Fibroblast of villous mesenchyme (primary cell): ENCODE data around the gene ARHGAP19. TPM values are rescaled to one million over a fixed set of nuclear protein-coding genes. Genes with fewer than 3 reads are reported as not detected.

ENCODE experiments used
- DNase-seq: peaks from one replicate; pipeline ENCODE4 v3.0.0-alpha.2; 2010; ENCODE audit warnings: low read depth
- H3K4me3 ChIP-seq: 2 replicates; pipeline ENCODE4 v1.5.1; 2011; ENCODE audit warnings: low read depth, mild to moderate bottlenecking, low read length
- CTCF ChIP-seq: IDR thresholded peaks from 2 replicates; pipeline ENCODE4 v1.5.1; 2012; ENCODE audit warnings: low read depth, mild to moderate bottlenecking, low read length; ENCODE audit not compliant: insufficient read depth
- total RNA-seq: library from RNA; depleted of rRNA; stranded (reverse); fragments of >200 nt; gene quantifications from 2 replicates; pipeline ENCODE4 v1.2.3, GENCODE V29; 2012

ARHGAP19 gene
- total RNA-seq, 1 donor = 13.4 TPM

- no peak for DNase-seq
- H3K4me3 ChIP-seq = peak overlapping the region; percentile 30
- no peak for TF ChIP-seq CTCF
These were observed 28.8 kb upstream of the ARHGAP19 start for GRCh38 chr10:97321032-97321803.

GRCh38 chr10:97320480-97321031, 28.1 kb upstream of the ARHGAP19 start:
- no peak for TF ChIP-seq CTCF
- H3K4me3 ChIP-seq = peak overlapping the region; percentile 84
- no peak for DNase-seq

GRCh38 chr10:97319671-97320479, 27.4 kb upstream of the ARHGAP19 start:
- H3K4me3 ChIP-seq = peak overlapping the region; percentile 84
- DNase-seq = no peak

GRCh38 chr10:97318772-97319651, 26.6 kb upstream of the ARHGAP19 start, which contains the start of gene FRAT1:
Gene FRAT1 (plus strand): TSS chr10:97319271. CDS start chr10:97319454, 183 bp downstream.
- peak; percentile 94 for DNase-seq
- peak within 1 kb of the TSS; percentile 84 for H3K4me3 ChIP-seq
- TF ChIP-seq CTCF = no peak

More at GRCh38 chr10:97319671-97320479, 27.4 kb upstream of the ARHGAP19 start:
- TF ChIP-seq CTCF = no peak

- no peak overlapping the region for H3K4me3 ChIP-seq
- TF ChIP-seq CTCF = no peak
- no peak for DNase-seq
These were observed 22.2 kb upstream of the ARHGAP19 start for GRCh38 chr10:97314671-97315070.

GRCh38 chr10:97312897-97313296, 20.5 kb upstream of the ARHGAP19 start:
- H3K4me3 ChIP-seq = no peak overlapping the region
- DNase-seq = no peak
- no peak for TF ChIP-seq CTCF
